ENCODE measurements around the gene ADGRG3. TPM values are rescaled to one million over a fixed set of nuclear protein-coding genes. Genes with fewer than 3 reads are reported as not detected.

Gene ADGRG3
- total RNA-seq, 1 experiment from 2014 or later, result 0.46 TPM

DNA sequence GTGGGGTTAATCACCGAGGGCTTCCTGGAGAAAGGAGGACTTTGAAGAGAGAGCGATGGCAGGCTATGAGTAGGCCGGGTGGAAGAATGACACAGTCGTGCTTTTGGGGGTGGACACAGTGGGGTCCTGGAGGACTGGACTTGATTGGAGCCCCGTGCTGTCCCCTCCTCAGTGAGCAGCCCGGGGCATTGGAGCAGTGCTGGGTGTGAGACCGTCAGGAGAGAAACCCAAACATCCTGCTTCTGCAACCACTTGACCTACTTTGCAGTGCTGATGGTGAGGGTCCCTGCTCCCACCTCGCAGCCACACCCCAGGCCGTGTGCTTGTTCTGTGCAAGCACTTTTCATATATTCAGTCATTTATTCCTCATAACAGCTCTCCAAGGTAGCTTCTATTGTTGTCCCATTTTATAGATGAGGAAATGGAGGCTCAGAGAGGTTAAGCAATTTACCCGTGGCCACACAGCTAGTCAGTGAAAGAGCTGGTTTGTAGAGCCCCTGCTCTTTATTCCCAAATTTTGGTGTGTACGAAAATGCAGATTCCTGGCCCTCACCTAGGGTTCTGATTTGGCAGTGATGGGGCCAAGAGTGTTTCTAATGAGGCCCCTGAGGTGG, 11.7 kb upstream of the ADGRG3 start:
- no peak overlapping the region for H3T11ph ChIP-seq (ENCODE audit: low read length)
- H4K5ac ChIP-seq (ENCODE audit: insufficient read length, low read depth, low read length), result no peak overlapping the region
- no peaks in the 10 kb centered on the region for H4K20me1 ChIP-seq (ENCODE audit: control insufficient read depth, insufficient read depth, insufficient read length)
- DNase-seq, result no peak
- Mint-ChIP-seq H3K4me3 (no peak overlapping the region), H3K36me3 (ENCODE audit: insufficient read depth in 1 of 3, low read depth in 3 of 3) (no peaks in the 10 kb centered on the region), H3K27ac (no peak overlapping the region; a peak in 1 of 7 replicates), H3K9me3 (no peaks in the 10 kb centered on the region), H3K4me1 (peaks cover 0 to 13% of the 10 kb centered on the region in 2 experiments; a peak in 2 of 4 replicates), H3K27me3 (ENCODE audit: low read depth) (no peaks in the 10 kb centered on the region; the same call in none of the 2 replicates)
- H4K91ac ChIP-seq (ENCODE audit: insufficient read length, low read depth, low read length), result no peak overlapping the region
- H2AK5ac ChIP-seq (ENCODE audit: insufficient read length, low read length), result no peak overlapping the region
- H3K9ac ChIP-seq (ENCODE audit: extremely low read depth, insufficient read length, low read length), result no peak overlapping the region
- TF ChIP-seq, protein P1, sequence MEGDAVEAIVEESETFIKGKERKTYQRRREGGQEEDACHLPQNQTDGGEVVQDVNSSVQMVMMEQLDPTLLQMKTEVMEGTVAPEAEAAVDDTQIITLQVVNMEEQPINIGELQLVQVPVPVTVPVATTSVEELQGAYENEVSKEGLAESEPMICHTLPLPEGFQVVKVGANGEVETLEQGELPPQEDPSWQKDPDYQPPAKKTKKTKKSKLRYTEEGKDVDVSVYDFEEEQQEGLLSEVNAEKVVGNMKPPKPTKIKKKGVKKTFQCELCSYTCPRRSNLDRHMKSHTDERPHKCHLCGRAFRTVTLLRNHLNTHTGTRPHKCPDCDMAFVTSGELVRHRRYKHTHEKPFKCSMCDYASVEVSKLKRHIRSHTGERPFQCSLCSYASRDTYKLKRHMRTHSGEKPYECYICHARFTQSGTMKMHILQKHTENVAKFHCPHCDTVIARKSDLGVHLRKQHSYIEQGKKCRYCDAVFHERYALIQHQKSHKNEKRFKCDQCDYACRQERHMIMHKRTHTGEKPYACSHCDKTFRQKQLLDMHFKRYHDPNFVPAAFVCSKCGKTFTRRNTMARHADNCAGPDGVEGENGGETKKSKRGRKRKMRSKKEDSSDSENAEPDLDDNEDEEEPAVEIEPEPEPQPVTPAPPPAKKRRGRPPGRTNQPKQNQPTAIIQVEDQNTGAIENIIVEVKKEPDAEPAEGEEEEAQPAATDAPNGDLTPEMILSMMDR (conservative IDR thresholded peaks at IDR 0.05), result no peak
- no peak overlapping the region for H2AFZ ChIP-seq (ENCODE audit: low read length)
- no CpG with 5 or more reads among the region's 11 CpGs for WGBS (ENCODE audit: extremely low coverage, insufficient read length, low lambda C conversion rate)
- 0 out of 2 replicates have a peak, but pooled peaks cover 1% of the 10 kb centered on the region for H3K27me3 ChIP-seq (ENCODE audit: insufficient read depth, low read length)
- no peak overlapping the region for H2BK15ac ChIP-seq (ENCODE audit: low read depth, low read length)
- no peak overlapping the region for H2BK20ac ChIP-seq (ENCODE audit: low read depth, low read length, poor library complexity, severe bottlenecking)
- H3K27ac ChIP-seq (ENCODE audit: insufficient read length, low read depth, low read length), result no peak overlapping the region
- H2BK12ac ChIP-seq (ENCODE audit: insufficient read length, low read depth, low read length), result no peak overlapping the region
- no peak overlapping the region for H3K56ac ChIP-seq (ENCODE audit: insufficient read length, low read depth, low read length)
- H2BK5ac ChIP-seq (ENCODE audit: insufficient read length, low read length), result no peak overlapping the region
- H3K79me2 ChIP-seq (ENCODE audit: insufficient read depth, low read length), result no peaks in the 10 kb centered on the region
- no peaks in the 10 kb centered on the region for H3K79me1 ChIP-seq (ENCODE audit: insufficient read depth, low read depth, low read length, poor library complexity, severe bottlenecking)
- no peak overlapping the region for H3K4ac ChIP-seq (ENCODE audit: low read depth, low read length)
- no peak overlapping the region for H3K23ac ChIP-seq (ENCODE audit: insufficient read length, low read depth, low read length)
- no peak overlapping the region for H3K18ac ChIP-seq (ENCODE audit: insufficient read length, low read depth, low read length)
- H2BK120ac ChIP-seq (ENCODE audit: low read depth, low read length, poor library complexity, severe bottlenecking), result no peak overlapping the region
- H4K8ac ChIP-seq (replicated peaks; ENCODE audit: insufficient read length, low read depth, low read length), result no peak overlapping the region
- no peak overlapping the region for H3K14ac ChIP-seq (ENCODE audit: insufficient read depth, low read length)
- H3K4me2 ChIP-seq (ENCODE audit: insufficient read depth, insufficient read length, low read length), result no peak overlapping the region
- H3K4me1 ChIP-seq (ENCODE audit: insufficient read depth, low read length), result no peaks in the 10 kb centered on the region
- H3K23me2 ChIP-seq (ENCODE audit: insufficient read length, low read depth, low read length, poor library complexity, severe bottlenecking), result no peaks in the 10 kb centered on the region
- H3K9me3 ChIP-seq (ENCODE audit: control insufficient read depth, low read depth, low read length), result no peaks in the 10 kb centered on the region
